ENCODE measurements around the gene RSPH10B.
"Not testable (repeated sequence)": the region's sequence is repeated elsewhere in the genome, so short reads cannot be mapped to it uniquely, and the experiment has no call there.

RSPH10B gene

DNA sequence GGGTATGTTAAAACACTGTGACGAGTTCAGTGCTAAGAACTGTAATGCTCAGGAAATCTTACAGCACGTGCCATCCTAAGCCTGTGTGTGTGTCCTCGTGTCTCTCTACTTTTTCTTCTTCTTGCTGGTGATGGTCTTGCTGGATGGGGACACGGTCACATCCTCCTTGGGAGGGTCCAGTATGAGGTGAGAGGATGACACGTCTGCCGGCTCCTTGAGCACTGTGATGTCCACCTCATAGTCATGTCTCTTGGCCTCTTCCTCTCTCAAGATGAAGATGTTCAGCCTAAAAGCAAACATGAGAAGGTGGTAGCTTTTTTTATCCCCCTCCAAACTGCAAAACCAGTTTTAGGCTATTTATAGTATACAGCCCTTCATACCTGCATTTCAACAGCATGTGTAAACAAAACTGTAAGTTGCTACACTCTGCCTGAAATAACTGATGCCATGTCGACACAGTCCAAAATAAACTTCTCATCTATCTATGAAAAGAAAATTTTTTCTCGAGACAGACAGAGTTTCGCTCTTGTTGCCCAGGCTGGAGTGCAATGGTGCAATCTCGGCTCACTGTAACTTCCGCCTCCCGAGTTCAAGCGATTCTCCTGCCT lies 44.1 kb downstream of the RSPH10B start:
- DNase-seq, result not testable (repeated sequence)

DNA sequence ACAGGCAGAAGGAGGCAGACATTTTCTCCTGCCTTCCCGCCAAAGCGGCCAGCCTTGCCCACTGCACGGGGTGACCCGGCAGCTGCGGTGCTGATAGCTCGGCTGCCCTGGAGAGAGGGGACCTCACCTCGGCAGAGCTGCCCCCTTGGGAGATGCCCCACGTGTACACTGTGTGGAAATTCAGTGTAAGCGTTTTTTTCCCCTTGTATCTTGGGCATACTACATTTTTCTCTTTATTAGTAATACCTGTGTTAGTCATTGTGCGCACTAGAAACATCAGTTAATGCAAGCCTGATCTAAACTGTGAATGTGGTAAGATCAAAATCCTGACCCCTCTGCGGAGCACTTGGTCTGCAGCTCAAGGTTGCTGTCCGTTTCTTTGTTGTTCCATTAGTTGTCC lies 45.9 kb downstream of the RSPH10B start:
- not testable (repeated sequence) for DNase-seq

DNA sequence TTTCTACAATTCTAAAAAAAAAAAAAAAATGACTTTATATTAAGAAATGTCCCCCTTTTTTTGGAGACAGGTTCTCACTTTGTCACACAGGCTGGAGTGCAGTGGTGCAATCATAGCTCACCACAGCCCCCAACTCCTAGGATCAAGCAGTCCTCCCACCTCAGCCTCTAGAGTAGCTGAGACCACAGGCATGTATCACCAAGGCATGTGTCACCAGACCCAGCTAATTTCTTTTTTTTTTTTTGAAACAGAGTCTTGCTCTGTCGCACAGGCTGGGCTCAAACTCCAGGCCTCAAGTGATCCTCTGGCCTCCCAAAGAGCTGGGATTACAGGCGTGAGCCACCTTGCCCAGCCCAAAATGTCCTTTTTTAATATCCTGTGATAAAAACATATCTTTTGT lies 46.3 kb downstream of the RSPH10B start:
- DNase-seq, result not testable (repeated sequence)

DNA sequence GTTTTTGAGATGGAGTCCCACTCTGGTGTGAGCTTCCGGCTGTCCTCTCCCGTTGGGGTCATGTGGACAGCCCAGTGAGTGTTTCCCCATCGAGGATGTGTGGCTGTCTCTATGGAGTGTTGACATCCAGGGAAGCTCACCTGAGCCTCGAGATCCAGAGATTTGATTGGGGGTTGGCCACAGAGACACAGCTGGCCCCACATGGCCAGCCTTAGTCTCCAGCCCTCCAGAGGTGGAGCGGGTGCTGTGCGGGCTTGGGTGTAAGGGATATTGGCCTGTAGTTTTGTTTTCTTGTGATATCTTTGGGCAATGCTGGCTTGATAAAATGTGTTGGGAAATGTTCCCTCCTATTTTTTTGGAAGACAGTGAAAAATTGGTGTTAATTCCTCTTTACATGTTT lies 54.0 kb downstream of the RSPH10B start:
- DNase-seq, result not testable (repeated sequence)

DNA sequence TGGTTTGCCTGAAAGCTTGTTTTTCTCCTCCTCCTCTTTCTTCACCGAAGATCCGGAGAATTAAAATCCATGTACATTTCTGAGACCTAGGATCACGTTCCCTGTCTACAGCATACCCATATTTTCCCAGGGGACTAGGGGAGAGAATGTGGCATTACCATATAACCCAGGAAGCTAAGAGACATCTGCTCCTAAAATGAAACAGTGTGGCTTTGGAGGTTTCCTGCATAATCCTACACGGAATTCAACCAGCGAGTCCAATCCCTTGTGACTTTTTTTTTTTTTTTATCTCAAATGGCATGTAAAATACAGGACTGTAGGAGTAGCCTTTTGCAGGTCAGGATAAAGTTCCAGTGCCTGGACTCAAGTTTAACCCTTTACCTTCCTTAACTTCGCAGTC lies 61.7 kb downstream of the RSPH10B start:
- not testable (repeated sequence) for DNase-seq

DNA sequence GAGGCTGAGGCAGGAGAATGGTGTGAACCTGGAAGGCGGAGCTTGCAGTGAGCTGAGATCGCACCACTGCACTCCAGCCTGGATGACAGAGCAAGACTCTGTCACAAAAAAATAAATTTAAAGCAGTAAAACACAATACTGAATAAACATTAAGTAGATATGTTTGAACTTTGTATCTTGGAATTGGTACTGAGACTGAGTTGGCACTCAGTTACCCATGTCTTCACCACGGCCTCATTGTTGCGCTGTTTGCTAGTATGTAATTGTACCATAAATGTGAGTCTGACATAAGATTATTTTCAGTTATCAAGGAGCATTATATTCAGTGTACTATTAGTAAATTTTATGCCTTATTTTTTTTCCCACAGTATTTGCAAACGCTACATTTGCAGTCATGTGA lies 65.8 kb downstream of the RSPH10B start:
- not testable (repeated sequence) for DNase-seq

DNA sequence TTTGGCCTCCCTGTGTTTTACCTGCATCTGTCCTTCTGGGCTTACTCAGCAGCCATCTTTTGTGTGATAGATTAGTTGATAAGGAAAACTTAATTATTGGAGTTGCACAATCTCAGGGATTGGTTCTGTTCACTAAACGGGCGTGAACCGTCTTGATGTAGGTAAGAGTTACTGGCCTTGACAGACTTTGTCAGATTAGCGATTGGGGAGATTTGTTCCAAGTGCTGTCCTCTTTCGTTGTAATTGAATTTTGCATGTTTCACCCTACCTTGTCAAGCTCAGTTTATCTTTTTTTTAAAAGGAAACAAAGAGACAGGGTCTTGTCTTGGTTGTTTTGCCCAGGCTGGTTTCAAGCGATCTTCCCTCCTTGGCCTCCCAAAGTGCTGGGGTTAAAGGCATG lies 67.5 kb downstream of the RSPH10B start:
- not testable (repeated sequence) for DNase-seq

DNA sequence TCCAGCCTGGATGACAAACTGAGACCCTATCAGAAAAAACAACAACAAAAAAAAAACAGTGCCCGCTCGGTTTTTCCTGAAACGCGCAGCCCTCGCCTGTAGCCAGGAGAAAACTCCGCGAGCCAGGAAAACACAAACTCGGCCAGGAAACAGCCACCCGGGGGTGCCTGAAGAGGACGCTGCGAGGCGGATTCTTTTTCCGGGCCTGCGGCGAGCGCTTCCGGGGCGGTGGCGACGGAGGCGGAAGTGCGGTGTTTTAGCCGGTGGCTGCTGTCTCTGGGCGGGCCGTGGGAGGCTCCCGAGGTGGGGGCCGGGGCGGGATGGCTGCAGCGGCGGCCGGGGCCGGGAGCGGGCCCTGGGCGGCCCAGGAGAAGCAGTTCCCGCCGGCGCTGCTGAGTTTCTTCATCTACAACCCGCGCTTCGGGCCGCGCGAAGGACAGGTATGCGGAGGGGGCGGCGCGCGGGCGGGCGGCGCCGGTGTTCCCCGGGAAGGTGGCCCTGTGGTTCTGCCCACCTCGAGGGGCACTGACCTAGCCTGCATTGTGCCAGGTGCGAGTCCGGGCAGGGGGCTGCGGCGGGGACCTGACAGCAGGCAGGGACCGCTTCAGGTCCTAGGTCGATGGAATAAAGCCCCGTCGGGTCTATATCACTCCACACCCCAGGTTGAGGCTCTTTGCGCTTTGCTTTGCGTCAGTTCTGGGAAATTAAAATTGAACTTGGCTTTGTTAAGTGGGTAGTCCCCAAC lies 71.8 kb downstream of the RSPH10B start, which contains the start of gene CCZ1:
Gene CCZ1, plus strand, starts transcription at position 254 of the 745 bp plus-strand sequence. Its CDS starts 67 bp downstream, at position 321.
- peak; percentile 73 for DNase-seq

DNA sequence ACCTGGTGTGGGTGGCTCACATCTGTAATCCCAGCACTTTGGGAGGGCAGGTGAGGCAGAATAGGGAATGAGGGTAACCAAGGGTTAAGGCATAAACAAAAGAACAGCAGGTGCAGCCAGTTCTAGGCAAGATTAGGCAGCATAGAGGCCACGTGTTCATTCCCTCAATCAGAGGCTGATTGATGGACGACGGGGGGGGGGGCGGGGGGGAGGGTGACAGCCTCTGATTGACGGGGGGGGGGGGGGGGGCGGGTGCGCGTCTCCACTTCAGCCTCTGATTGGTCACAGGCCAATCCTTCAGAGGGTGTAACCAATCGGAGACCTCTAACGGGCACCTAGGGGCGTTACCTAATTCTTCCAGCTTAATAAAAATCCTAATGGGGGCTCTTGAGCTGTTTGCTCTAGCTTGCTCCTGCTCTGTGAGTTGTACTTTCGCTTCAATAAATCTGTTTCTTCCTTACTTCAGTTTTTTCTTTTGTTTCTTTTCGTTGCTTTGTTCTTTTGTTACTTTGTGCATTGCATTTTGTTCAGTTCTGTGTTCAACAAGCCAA lies 73.0 kb downstream of the RSPH10B start:
- DNase-seq, result not testable (repeated sequence)

DNA sequence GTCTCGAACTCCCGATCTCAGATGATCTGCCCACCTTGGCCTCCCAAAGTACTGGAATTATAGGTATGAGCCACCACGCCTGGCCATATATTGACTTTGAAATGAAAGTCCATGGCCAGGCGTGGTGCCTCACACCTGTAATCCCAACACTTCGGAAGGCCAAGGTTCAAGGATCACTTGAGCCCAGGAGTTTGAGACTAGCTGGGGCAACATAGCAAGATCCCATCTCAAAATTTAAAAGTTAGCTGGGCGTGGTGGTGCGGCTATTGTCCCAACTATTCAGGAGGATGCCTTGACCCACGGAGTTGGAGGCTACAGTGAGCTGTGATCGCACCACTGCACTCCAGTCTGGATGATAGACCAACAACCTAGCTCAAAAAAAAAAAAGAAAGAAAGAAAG lies 78.0 kb downstream of the RSPH10B start:
- no peak for DNase-seq

DNA sequence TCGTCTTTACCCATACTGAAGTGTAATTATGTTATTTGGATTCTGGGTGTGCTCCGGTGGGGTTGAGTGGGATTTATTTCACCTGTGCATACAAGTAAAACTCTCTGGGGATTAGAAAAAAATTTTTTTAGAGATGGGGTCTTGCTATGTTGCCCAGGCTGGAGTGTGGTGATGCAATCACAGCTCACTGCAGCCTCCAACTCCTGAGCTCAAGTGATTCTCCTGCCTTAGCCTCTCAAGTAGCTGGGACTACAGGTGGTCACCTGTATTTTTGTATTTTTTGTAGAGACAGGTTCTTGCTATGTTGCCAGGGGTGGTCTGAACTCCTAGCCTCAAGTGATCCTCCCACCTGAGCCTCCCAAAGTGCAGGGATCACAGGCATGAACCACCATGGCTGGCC lies 80.2 kb downstream of the RSPH10B start:
- DNase-seq, result not testable (repeated sequence)

DNA sequence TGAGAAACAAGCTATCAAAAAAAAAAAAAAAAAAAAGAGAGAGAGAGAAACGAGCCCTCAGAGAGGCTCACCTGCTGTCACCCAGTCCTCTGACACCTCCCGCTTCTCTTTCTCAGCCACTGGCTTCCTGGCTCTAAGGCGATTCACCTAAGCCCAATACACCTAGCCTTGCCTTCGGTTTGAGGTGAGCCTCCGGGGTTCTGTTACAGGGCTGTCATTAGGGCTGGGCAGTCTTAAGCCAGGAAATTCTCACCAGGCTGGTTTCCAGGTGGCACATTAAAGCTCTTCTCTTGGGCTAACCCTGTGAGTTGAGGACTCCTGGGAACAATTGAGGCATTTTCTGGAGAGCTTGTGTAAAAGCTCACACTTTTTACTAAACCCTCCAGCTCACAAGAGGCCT lies 82.5 kb downstream of the RSPH10B start:
- not testable (repeated sequence) for DNase-seq

DNA sequence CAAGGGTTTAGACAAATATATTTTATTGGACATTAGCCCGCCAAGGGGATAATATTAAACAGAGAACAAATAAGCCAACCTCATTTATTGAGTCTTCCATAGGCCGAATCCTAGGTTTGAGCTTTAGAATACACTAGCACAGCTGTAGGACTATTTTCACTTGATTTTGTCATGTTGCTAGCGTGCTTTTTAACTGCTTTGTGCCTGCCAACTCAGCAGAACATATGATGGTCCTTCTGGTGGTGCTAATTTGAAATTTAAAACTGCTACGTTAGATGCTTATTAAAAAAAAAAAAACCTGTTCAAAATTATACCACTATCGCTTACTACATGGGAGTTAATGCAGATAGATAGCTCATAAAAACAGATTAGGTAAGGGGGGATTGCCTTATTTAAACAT lies 86.1 kb downstream of the RSPH10B start:
- DNase-seq, result not testable (repeated sequence)

DNA sequence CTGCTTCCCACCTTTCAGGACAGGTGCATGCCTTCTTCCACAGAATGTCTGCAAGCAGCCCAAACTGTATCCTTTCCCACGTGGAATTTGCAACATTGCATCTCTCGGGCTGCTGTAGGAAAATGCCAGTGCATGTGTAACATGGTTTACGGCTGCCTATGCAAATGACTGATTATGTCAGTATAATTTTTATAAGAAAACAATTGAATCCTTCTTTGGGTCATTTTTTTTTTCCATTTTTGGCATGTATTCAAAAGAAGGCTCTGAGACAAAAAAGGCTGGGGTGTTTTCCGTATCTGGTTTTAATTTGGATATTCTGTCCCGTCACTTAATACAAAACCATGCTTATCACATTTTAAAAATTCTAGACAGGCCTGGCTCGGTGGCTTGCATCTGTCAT lies 90.4 kb downstream of the RSPH10B start:
- not testable (repeated sequence) for DNase-seq

DNA sequence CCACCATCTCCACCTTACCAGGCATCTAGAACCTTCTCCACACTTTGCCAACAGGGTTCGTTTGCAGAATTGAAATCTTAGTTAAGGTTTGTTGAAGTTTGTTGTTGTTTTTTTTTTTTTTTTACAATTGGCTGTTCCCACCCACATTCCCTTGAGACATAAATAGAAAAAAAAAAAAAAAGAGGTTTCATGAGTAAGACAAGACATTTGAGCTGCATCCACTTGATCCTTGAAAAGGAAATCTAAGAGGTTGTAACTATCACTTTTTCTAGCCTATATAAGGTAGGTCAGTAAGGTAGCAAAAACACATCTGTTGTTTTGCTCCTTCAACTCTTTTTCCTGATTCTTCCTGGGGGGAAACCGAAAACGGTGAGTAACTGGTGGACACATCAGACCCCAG lies 90.9 kb downstream of the RSPH10B start:
- DNase-seq, result not testable (repeated sequence)
